BJ (cell line): ENCODE data around the gene ADRB1. TPM values are rescaled to one million over a fixed set of nuclear protein-coding genes. Genes with fewer than 3 reads are reported as not detected.

Source experiments
- CTCF ChIA-PET: fragments of 350-600 bp; formaldehyde crosslinking; extraction: SDS; loops from one replicate; lab custom pipeline; 2021; ENCODE audit warnings: antibody characterized with exemption, inconsistent platforms; lab: Yijun Ruan, JAX
- POLR2A ChIA-PET: fragments of 300-600 bp; sonication (Branson Sonifier 250); formaldehyde crosslinking; extraction: SDS; loops from one replicate; lab custom pipeline; 2021; ENCODE audit warnings: antibody characterized with exemption; lab: Charles Lee
- DNase-seq: peaks from one replicate; pipeline ENCODE4 v3.0.0-alpha.2; 2011; ENCODE audit warnings: low read depth
- H3K27me3 ChIP-seq: 2 replicates; pipeline ENCODE4 v1.6.0; 2011; ENCODE audit warnings: low read length; ENCODE audit not compliant: control insufficient read depth, insufficient read depth
- H3K36me3 ChIP-seq: 2 replicates; pipeline ENCODE4 v1.5.1; 2011; ENCODE audit warnings: low read length; ENCODE audit not compliant: control insufficient read depth, insufficient read depth
- H3K4me3 ChIP-seq: 2 replicates; pipeline ENCODE4 v1.5.1; 2011; ENCODE audit warnings: low read depth, mild to moderate bottlenecking, control low read depth, low read length
- CTCF ChIP-seq: IDR thresholded peaks from 2 replicates; pipeline ENCODE4 v1.5.1; 2011; ENCODE audit warnings: low read depth, mild to moderate bottlenecking, control low read depth, inconsistent platforms, low read length, moderate library complexity; ENCODE audit not compliant: insufficient read depth
- polyA plus RNA-seq: library from polyadenylated mRNA; depleted of rRNA; stranded (reverse); fragments of >200 nt; gene quantifications from 2 replicates; pipeline ENCODE4 v1.2.3, GENCODE V29; 2011

ADRB1 gene
- polyA plus RNA-seq, 1 experiment: not detected

GRCh38 chr10:114015708-114016107 is 28.0 kb upstream of the ADRB1 start:
- POLR2A ChIA-PET: no interaction called here
- TF ChIP-seq CTCF: no peak
- no peak overlapping the region for H3K4me3 ChIP-seq
- H3K27me3 ChIP-seq: no peaks in the 10 kb centered on the region
- CTCF ChIA-PET: no interaction called here
- DNase-seq: no peak
- H3K36me3 ChIP-seq: no peaks in the 10 kb centered on the region

GRCh38 chr10:114017271-114017670 is 26.4 kb upstream of the ADRB1 start:
- DNase-seq: no peak
- ChIA-PET CTCF (interaction anchor here (0.7 kb wide), 2 partner anchors 11 to 85 kb away, joined by 3 read pairs; no protein-coding TSS in a partner anchor), POLR2A (no interaction called here)
- TF ChIP-seq CTCF: no peak
- Histone ChIP-seq H3K4me3 (no peak overlapping the region), H3K27me3 (no peaks in the 10 kb centered on the region), H3K36me3 (no peaks in the 10 kb centered on the region)

- DNase-seq: no peak
- H3K27me3 ChIP-seq: no peaks in the 10 kb centered on the region
- TF ChIP-seq CTCF: no peak
- CTCF ChIA-PET: interaction anchor here (0.7 kb wide), 1 partner anchor 85 kb away, joined by 3 read pairs; no protein-coding TSS in a partner anchor
- POLR2A ChIA-PET: no interaction called here
- H3K36me3 ChIP-seq: no peaks in the 10 kb centered on the region
- H3K4me3 ChIP-seq: no peak overlapping the region
These were observed 25.8 kb upstream of the ADRB1 start for GRCh38 chr10:114017873-114018272.

GRCh38 chr10:114019226-114019625 is 24.4 kb upstream of the ADRB1 start:
- DNase-seq: no peak
- no peak for TF ChIP-seq CTCF
- POLR2A ChIA-PET: no interaction called here
- H3K4me3 ChIP-seq: no peak overlapping the region
- no peaks in the 10 kb centered on the region for H3K36me3 ChIP-seq
- H3K27me3 ChIP-seq: no peaks in the 10 kb centered on the region
- CTCF ChIA-PET: no interaction called here

- ChIA-PET POLR2A (no interaction called here), CTCF (no interaction called here)
- no peak for DNase-seq
- Histone ChIP-seq H3K27me3 (no peaks in the 10 kb centered on the region), H3K4me3 (no peak overlapping the region), H3K36me3 (no peaks in the 10 kb centered on the region)
- no peak for TF ChIP-seq CTCF
These were observed 22.5 kb upstream of the ADRB1 start for GRCh38 chr10:114021154-114021553.
